Measurements from ENCODE around the gene CYFIP1.

GRCh38 chr15:22951031-22951380, 29.2 kb downstream of the CYFIP1 start:
- TF ChIP-seq CTCF (IDR thresholded peaks at IDR 0.05) (no peak), POLR2A (IDR thresholded peaks at IDR 0.05) (no peak)
